ENCODE results near the gene LRRC4C. TPM values are rescaled to one million over a fixed set of nuclear protein-coding genes. Genes with fewer than 3 reads are reported as not detected.

The LRRC4C gene
- total RNA-seq, 3 donors from 2014 or later (not counting 1 experiment from before 2014, with no cell fraction given) = not detected

DNA sequence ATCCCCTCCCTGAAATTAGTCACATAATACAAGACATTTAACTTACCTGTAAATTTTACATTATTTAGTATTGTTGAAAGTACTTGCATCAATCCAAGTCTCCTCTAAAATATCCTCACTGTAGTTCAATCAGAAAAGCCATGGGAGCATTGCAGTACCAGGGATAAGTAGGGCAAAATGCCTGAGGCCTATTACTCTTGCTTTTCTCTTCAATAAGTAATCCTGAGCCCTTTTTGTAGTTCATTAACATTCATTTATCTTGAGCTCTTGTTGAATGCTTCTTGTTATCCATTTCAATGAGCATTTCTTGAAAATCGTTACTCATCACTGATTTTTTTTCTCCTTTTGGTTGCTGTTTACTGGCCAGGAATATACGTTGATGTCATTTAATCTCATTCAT lies 414.7 kb downstream of the LRRC4C start:
- Histone ChIP-seq H3K4me3 (ENCODE audit: low read length) (no peak overlapping the region), H3K27me3 (ENCODE audit: control insufficient read depth, insufficient read depth, low read length) (no peaks in the 10 kb centered on the region), H3K4me1 (ENCODE audit: control insufficient read depth, insufficient read depth, low read length) (no peaks in the 10 kb centered on the region), H3K9me3 (ENCODE audit: control insufficient read depth, insufficient read depth, low read length) (no peaks in the 10 kb centered on the region), H3K27ac (ENCODE audit: low read length) (no peak overlapping the region), H3K36me3 (ENCODE audit: control insufficient read depth, insufficient read depth, low read length) (no peaks in the 10 kb centered on the region)
- no peaks in the 10 kb centered on the region for H3K27me3 Mint-ChIP-seq (ENCODE audit: low read depth in 2 of 2)
- no peak overlapping the region for H3K4me3 Mint-ChIP-seq
- intact Hi-C loops (cut with micrococcal nuclease) = no loop called here
- ATAC-seq (no peak), DNase-seq (no peak)
- TF ChIP-seq, protein P1, sequence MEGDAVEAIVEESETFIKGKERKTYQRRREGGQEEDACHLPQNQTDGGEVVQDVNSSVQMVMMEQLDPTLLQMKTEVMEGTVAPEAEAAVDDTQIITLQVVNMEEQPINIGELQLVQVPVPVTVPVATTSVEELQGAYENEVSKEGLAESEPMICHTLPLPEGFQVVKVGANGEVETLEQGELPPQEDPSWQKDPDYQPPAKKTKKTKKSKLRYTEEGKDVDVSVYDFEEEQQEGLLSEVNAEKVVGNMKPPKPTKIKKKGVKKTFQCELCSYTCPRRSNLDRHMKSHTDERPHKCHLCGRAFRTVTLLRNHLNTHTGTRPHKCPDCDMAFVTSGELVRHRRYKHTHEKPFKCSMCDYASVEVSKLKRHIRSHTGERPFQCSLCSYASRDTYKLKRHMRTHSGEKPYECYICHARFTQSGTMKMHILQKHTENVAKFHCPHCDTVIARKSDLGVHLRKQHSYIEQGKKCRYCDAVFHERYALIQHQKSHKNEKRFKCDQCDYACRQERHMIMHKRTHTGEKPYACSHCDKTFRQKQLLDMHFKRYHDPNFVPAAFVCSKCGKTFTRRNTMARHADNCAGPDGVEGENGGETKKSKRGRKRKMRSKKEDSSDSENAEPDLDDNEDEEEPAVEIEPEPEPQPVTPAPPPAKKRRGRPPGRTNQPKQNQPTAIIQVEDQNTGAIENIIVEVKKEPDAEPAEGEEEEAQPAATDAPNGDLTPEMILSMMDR (IDR thresholded peaks at IDR 0.05) = no peak
- no peaks in the 10 kb centered on the region for H3K4me1 Mint-ChIP-seq
- no peaks in the 10 kb centered on the region for H3K36me3 Mint-ChIP-seq
- no peak overlapping the region for H3K27ac Mint-ChIP-seq
- H3K9me3 Mint-ChIP-seq = peaks cover 20 to 21% of the 10 kb centered on the region in 2 donors
- WGBS (ENCODE audit: insufficient coverage) = 67% methylated on average over 1 of the region's 2 CpGs

DNA sequence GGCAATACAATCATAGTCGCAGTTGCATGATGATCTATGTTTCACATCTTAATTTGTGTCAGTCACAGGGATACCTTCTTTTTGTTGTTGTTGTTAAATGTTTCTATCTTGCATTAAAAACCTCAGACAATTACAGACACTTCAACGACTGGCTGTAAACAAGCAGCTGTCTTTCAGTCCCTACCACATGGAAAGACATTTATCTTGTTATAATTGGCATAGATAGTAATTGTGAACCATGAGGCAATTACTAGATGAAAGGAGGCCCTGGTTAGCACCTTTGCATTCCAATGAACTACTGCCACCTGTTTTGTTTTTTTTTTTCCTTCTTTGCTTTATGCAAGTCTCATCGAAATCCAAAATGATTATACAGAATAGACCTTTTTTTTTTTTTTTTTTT lies 416.8 kb downstream of the LRRC4C start:
- Mint-ChIP-seq H3K27me3 (ENCODE audit: low read depth in 2 of 2) (no peaks in the 10 kb centered on the region), H3K4me1 (no peaks in the 10 kb centered on the region), H3K36me3 (no peaks in the 10 kb centered on the region), H3K27ac (no peak overlapping the region), H3K9me3 (peaks cover 12 to 17% of the 10 kb centered on the region in 2 donors), H3K4me3 (no peak overlapping the region)
- H3K4me3 ChIP-seq (ENCODE audit: low read length) = no peak overlapping the region
- TF ChIP-seq, protein P1 (IDR thresholded peaks at IDR 0.05) = no peak
- H3K9me3 ChIP-seq (ENCODE audit: control insufficient read depth, insufficient read depth, low read length) = no peaks in the 10 kb centered on the region
- DNase-seq = no peak
- no peak for ATAC-seq
- intact Hi-C loops (cut with micrococcal nuclease) = no loop called here
- H3K27me3 ChIP-seq (ENCODE audit: control insufficient read depth, insufficient read depth, low read length) = no peaks in the 10 kb centered on the region
- 86% methylated on average over 1 of the region's 3 CpGs for WGBS (ENCODE audit: insufficient coverage)
- no peak overlapping the region for H3K27ac ChIP-seq (ENCODE audit: low read length)
- no peaks in the 10 kb centered on the region for H3K36me3 ChIP-seq (ENCODE audit: control insufficient read depth, insufficient read depth, low read length)
- no peaks in the 10 kb centered on the region for H3K4me1 ChIP-seq (ENCODE audit: control insufficient read depth, insufficient read depth, low read length)

DNA sequence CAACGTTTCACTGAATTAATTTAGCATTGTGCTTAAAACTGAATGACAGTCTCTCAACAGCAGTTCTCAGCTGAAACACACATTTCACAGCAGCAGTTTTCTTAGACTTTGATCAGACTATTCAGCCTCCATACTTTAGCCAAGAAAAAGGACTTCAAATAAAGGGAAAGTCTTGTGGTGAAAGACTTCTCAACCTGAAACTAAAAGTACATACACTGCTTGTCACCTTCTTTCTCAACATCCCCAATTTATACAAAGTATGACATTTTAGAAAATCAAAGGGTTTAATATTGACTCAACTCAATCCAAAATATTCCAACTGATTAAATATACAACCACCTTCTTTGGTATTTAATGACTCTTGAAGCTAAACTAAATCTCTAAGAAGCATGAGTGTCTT lies 419.0 kb downstream of the LRRC4C start:
- Histone ChIP-seq H3K27ac (ENCODE audit: low read length) (no peak overlapping the region), H3K36me3 (ENCODE audit: control insufficient read depth, insufficient read depth, low read length) (no peaks in the 10 kb centered on the region), H3K9me3 (ENCODE audit: control insufficient read depth, insufficient read depth, low read length) (no peaks in the 10 kb centered on the region), H3K4me1 (ENCODE audit: control insufficient read depth, insufficient read depth, low read length) (no peaks in the 10 kb centered on the region), H3K27me3 (ENCODE audit: control insufficient read depth, insufficient read depth, low read length) (no peaks in the 10 kb centered on the region), H3K4me3 (ENCODE audit: low read length) (no peak overlapping the region)
- peaks cover 14 to 15% of the 10 kb centered on the region in 2 donors for H3K9me3 Mint-ChIP-seq
- intact Hi-C loops (cut with micrococcal nuclease) = no loop called here
- no peak overlapping the region for H3K27ac Mint-ChIP-seq
- ATAC-seq = no peak
- H3K4me1 Mint-ChIP-seq = no peaks in the 10 kb centered on the region
- no peaks in the 10 kb centered on the region for H3K36me3 Mint-ChIP-seq
- H3K4me3 Mint-ChIP-seq = no peak overlapping the region
- 89% methylated on average over 1 of the region's 1 CpG for WGBS (ENCODE audit: insufficient coverage)
- H3K27me3 Mint-ChIP-seq (ENCODE audit: low read depth in 2 of 2) = no peaks in the 10 kb centered on the region
- TF ChIP-seq, protein P1 (IDR thresholded peaks at IDR 0.05) = no peak
- no peak for DNase-seq

DNA sequence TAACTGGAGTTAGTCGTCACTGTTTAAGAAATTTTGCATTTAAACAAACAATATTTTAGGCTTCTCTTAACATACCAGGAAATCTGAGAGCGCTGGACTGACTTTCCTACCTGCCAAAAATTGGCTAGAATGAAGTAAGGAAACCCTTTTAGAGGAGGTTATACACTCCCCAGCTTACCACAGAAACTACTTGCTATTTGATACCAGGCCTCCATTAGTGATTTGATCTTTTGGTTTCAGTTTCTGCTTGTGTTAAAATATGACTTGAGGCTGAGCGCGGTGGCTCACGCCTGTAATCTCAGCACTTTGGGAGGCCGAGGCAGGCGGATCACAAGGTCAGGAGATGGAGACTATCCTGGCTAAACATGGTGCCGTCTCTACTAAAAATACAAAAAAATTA lies 419.9 kb downstream of the LRRC4C start:
- intact Hi-C loops (cut with micrococcal nuclease) = no loop called here
- Histone ChIP-seq H3K27me3 (ENCODE audit: control insufficient read depth, insufficient read depth, low read length) (no peaks in the 10 kb centered on the region), H3K9me3 (ENCODE audit: control insufficient read depth, insufficient read depth, low read length) (no peaks in the 10 kb centered on the region), H3K4me3 (ENCODE audit: low read length) (no peak overlapping the region), H3K27ac (ENCODE audit: low read length) (no peak overlapping the region), H3K4me1 (ENCODE audit: control insufficient read depth, insufficient read depth, low read length) (no peaks in the 10 kb centered on the region), H3K36me3 (ENCODE audit: control insufficient read depth, insufficient read depth, low read length) (no peaks in the 10 kb centered on the region)
- DNase-seq (no peak), ATAC-seq (no peak)
- Mint-ChIP-seq H3K27ac (no peak overlapping the region), H3K9me3 (peaks cover 15 to 16% of the 10 kb centered on the region in 2 donors), H3K4me3 (no peak overlapping the region), H3K36me3 (no peaks in the 10 kb centered on the region), H3K4me1 (no peaks in the 10 kb centered on the region), H3K27me3 (ENCODE audit: low read depth in 2 of 2) (no peaks in the 10 kb centered on the region)
- 71% methylated on average over 8 of the region's 8 CpGs for WGBS (ENCODE audit: insufficient coverage)
- TF ChIP-seq, protein P1 (IDR thresholded peaks at IDR 0.05) = no peak

All from natural killer cell (primary cell).